ENCODE results near the gene NGB.

The NGB gene

DNA sequence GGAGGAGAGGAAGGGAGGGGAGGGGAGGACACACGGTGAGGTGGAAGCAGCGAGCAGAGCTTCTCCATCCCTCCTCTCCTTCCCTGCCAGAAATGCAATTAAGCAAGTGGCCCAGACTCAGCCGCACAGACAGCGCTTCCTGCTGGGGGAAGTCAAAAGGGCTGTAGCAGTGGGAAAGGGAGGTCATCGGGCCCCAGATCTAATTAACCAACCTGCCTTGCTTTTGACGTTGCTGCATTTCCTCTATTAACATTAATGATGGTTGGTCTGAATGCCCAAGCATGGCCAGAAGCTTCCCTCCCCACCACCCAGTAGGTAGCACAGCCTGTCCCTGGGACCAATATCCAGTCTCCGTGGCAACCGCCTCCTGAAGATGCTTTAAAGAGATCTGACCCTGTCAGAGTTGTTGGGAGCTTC lies 4.6 kb upstream of the NGB start:
- no peak overlapping the region for H3K4me3 ChIP-seq (ENCODE audit: control insufficient read depth, low read depth, low read length)
- TF ChIP-seq, protein P1, sequence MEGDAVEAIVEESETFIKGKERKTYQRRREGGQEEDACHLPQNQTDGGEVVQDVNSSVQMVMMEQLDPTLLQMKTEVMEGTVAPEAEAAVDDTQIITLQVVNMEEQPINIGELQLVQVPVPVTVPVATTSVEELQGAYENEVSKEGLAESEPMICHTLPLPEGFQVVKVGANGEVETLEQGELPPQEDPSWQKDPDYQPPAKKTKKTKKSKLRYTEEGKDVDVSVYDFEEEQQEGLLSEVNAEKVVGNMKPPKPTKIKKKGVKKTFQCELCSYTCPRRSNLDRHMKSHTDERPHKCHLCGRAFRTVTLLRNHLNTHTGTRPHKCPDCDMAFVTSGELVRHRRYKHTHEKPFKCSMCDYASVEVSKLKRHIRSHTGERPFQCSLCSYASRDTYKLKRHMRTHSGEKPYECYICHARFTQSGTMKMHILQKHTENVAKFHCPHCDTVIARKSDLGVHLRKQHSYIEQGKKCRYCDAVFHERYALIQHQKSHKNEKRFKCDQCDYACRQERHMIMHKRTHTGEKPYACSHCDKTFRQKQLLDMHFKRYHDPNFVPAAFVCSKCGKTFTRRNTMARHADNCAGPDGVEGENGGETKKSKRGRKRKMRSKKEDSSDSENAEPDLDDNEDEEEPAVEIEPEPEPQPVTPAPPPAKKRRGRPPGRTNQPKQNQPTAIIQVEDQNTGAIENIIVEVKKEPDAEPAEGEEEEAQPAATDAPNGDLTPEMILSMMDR (IDR thresholded peaks at IDR 0.05; ENCODE audit: control insufficient read depth, insufficient read depth, low read depth, low read length, missing control alignments): no peak
- DNase-seq (ENCODE audit: low read depth): no peak

DNA sequence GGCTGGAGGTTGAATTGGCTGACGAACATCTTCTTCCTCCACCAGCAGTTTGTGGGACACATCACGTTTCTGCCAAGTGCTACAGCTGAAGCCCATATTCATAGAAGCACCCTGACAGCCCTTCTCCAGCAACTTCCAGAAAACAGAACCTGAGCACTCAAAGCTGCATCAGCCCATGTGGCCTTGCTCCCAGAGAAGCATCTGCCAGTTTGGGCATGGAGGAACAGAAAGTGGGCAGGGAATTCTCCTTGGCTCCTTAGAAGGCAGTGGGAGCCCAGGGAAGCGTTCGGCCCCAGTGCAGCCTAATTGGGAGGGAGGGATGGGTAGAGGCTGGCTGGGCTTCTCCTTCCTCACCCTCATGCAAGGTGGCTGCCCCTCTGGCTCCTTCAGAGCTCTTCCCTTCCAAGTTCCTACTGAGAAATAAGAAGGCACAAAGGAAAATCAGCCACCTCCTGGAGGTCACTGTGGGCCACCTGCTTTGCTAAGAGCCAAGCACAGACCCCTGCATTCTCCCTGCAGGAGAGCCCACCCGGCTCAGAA lies 4.1 kb upstream of the NGB start:
- H3K4me3 ChIP-seq (ENCODE audit: control insufficient read depth, low read depth, low read length): no peak overlapping the region
- TF ChIP-seq, protein P1 (IDR thresholded peaks at IDR 0.05; ENCODE audit: control insufficient read depth, insufficient read depth, low read depth, low read length, missing control alignments): no peak
- DNase-seq (ENCODE audit: low read depth): no peak

DNA sequence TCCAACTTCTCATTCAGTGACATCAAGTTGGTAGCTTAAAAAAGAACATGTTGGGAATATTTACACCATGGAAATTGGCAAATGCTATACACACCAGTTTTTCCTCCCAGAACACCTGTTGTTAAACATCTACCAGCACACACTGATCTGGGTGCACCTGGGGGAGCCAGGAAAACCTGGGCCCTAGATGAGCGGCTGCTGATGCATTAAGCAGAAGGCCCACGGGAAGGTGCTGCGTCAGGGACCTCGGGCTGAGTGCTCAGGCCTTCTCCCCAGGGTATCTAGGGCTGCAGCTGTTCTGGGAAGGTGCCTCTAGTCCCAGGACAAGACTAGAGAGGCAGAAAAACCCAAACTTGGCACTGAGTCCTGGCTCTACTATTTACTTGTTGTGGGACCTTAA lies 2.8 kb upstream of the NGB start:
- no peak for DNase-seq (ENCODE audit: low read depth)
- TF ChIP-seq, protein P1 (IDR thresholded peaks at IDR 0.05; ENCODE audit: control insufficient read depth, insufficient read depth, low read depth, low read length, missing control alignments): no peak
- H3K4me3 ChIP-seq (ENCODE audit: control insufficient read depth, low read depth, low read length): no peak overlapping the region

DNA sequence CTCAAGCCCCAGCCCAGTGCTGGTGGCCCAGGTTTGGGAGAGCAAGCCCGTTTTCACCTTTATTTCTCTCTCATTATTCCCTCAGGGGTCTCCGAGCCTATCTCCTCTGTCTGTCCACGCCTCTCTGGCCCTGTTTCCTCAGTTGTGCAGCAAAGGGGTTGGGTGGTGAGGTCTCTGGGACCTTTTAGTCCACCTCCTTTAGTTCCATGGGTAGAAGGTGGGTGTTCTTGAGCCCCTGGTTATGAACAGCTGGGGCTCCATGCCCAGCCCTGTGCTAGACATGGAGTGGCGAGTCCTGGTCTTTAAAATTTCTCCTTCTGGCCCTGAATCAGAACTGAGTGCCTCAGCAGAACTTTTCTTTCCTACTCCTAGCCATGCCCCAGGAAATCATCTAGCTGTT lies 1.3 kb upstream of the NGB start:
- DNase-seq (ENCODE audit: low read depth): no peak
- TF ChIP-seq, protein P1 (IDR thresholded peaks at IDR 0.05; ENCODE audit: control insufficient read depth, insufficient read depth, low read depth, low read length, missing control alignments): no peak
- no peak overlapping the region for H3K4me3 ChIP-seq (ENCODE audit: control insufficient read depth, low read depth, low read length)

DNA sequence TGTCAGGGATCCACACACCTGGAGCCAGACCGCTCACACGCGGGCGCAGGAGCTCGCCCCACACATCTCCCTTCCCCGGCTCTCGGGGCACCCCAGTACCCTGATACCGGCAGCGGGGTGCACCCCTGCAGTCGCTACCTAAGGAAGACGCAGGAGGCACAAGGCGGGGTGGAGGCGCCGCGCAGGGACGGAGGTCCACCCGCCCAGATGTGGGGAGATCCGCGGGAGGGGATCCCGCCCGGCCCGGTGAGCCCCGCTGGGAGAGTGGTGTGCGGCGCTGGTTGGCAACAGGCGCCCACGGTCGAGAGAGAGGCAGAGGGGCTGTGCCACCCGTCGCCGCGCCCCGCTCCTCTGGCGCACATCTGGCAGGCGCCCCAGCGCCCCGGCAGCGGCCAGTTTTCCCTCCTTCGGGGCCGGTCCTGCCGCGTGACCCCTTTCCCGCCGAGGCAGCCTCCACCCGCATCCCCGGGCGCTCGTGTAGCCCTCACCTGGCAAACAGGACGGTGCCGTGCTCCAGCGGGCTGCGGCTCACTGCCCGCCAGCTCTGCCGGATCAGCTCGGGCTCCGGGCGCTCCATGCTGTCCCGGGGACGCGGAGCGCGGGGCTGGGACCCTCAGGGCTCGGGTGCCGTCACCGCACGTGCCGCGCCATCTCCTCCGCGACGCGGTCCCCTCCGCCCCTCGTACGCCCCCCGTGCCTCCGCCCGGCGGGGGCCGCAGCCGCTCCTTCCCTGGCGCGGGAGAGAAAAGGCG lies 469 bp downstream of the NGB start:
- TF ChIP-seq, protein P1 (IDR thresholded peaks at IDR 0.05; ENCODE audit: control insufficient read depth, insufficient read depth, low read depth, low read length, missing control alignments): no peak
- H3K4me3 ChIP-seq (ENCODE audit: control insufficient read depth, low read depth, low read length): no peak overlapping the region
- no peak for DNase-seq (ENCODE audit: low read depth)

DNA sequence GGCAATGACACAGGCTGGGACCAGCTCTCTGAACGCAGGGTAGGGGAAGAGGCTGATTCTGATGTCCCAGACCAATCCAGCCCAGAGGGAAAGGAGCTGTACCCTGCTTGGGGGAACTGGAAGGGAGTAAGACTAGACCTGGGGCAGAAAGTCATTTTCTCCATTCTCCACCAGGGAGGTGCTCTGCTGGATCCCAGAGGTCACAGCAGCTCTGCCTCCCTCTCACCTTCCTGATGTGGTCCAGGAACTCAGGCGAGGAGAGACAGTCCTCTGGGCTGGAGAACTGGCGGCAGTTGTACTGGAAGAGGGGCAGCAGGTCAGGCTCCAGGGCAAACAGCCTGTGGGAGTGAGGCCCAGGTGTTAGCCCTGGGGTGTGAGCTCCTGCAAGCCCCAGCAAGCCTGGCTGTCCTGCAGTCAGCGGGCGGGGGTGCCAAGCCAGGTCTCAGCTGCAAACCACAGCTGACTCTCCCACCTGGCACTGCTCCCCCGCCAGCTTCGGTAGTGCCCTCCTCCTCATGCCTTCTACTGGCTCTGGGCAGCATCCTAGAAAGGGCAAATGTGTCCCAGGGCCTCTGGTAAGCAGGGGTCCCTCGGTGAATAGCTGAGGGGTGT lies 1.9 kb downstream of the NGB start:
- TF ChIP-seq, protein P1 (IDR thresholded peaks at IDR 0.05; ENCODE audit: control insufficient read depth, insufficient read depth, low read depth, low read length, missing control alignments): no peak
- DNase-seq (ENCODE audit: low read depth): no peak
- H3K4me3 ChIP-seq (ENCODE audit: control insufficient read depth, low read depth, low read length): no peak overlapping the region

Data from AG09309 (cell line).